Neural crest cell (in vitro differentiated cells): ENCODE data around the gene RPRD1A. TPM values are rescaled to one million over a fixed set of nuclear protein-coding genes. Genes with fewer than 3 reads are reported as not detected.
"Not testable (repeated sequence)": the region's sequence is repeated elsewhere in the genome, so short reads cannot be mapped to it uniquely, and the experiment has no call there.

Experiments
- DNase-seq: peaks from one replicate; pipeline ENCODE4 v3.0.0; 2021; ENCODE audit warnings: low read depth, mixed read lengths, low spot score
- H3K27ac Mint-ChIP-seq: one replicate; pipeline ENCODE4 v1.8.0; 2021; ENCODE audit warnings: mild to moderate bottlenecking, mixed read lengths; ENCODE audit not compliant: unreplicated experiment
- H3K27me3 Mint-ChIP-seq: 2 replicates; pipeline ENCODE4 v1.8.0; 2021; ENCODE audit warnings: low read depth, mild to moderate bottlenecking, mixed read lengths
- H3K36me3 Mint-ChIP-seq: 2 replicates; pipeline ENCODE4 v1.8.0; 2021; ENCODE audit warnings: low read depth, mild to moderate bottlenecking, mixed read lengths
- H3K4me1 Mint-ChIP-seq: 2 replicates; pipeline ENCODE4 v1.8.0; 2021; ENCODE audit warnings: mixed read lengths
- H3K4me3 Mint-ChIP-seq: one replicate; pipeline ENCODE4 v1.8.0; 2021; ENCODE audit warnings: mild to moderate bottlenecking, mixed read lengths
- H3K9me3 Mint-ChIP-seq: 2 replicates; pipeline ENCODE4 v1.8.0; 2021; ENCODE audit warnings: mixed read lengths
- total RNA-seq: library from RNA; stranded (reverse); gene quantifications from 2 replicates; pipeline ENCODE4 v1.2.1, GENCODE V29; 2021
- TF ChIP-seq, protein P1 (sequence below): fragments of 200-600 bp; sonication (generic); conservative IDR thresholded peaks from 2 replicates; pipeline ENCODE4 v1.5.0; 2021; ENCODE audit warnings: antibody characterized with exemption, mild to moderate bottlenecking

RPRD1A gene
- total RNA-seq, 1 donor from 2014 or later: 76.3 TPM

DNA sequence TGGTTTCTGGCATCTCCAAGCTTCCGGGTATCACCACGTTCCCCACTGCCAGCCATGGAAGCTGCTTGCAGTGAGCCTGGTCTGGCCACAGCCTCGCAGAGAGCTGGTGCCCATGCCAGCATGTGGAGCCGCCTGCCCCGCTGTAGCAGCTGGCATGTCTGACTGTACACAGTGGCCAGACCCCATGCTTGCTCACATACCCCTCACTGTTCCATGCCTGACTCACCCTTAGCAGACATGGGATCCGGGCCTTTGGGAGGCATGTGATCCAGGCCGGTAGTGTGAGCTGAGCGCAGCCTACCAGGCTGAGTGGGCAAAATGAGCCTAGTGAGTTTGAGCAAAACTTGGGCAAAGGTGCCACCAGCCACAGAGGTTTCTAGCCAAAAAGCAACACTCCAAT lies 18.8 kb upstream of the RPRD1A start:
- Mint-ChIP-seq H3K27ac (no peak overlapping the region), H3K36me3 (peaks cover 5% of the 10 kb centered on the region), H3K27me3 (no peaks in the 10 kb centered on the region), H3K4me3 (no peak overlapping the region), H3K4me1 (no peaks in the 10 kb centered on the region), H3K9me3 (peaks cover 3% of the 10 kb centered on the region)
- DNase-seq: no peak
- TF ChIP-seq, protein P1, sequence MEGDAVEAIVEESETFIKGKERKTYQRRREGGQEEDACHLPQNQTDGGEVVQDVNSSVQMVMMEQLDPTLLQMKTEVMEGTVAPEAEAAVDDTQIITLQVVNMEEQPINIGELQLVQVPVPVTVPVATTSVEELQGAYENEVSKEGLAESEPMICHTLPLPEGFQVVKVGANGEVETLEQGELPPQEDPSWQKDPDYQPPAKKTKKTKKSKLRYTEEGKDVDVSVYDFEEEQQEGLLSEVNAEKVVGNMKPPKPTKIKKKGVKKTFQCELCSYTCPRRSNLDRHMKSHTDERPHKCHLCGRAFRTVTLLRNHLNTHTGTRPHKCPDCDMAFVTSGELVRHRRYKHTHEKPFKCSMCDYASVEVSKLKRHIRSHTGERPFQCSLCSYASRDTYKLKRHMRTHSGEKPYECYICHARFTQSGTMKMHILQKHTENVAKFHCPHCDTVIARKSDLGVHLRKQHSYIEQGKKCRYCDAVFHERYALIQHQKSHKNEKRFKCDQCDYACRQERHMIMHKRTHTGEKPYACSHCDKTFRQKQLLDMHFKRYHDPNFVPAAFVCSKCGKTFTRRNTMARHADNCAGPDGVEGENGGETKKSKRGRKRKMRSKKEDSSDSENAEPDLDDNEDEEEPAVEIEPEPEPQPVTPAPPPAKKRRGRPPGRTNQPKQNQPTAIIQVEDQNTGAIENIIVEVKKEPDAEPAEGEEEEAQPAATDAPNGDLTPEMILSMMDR: no peak

DNA sequence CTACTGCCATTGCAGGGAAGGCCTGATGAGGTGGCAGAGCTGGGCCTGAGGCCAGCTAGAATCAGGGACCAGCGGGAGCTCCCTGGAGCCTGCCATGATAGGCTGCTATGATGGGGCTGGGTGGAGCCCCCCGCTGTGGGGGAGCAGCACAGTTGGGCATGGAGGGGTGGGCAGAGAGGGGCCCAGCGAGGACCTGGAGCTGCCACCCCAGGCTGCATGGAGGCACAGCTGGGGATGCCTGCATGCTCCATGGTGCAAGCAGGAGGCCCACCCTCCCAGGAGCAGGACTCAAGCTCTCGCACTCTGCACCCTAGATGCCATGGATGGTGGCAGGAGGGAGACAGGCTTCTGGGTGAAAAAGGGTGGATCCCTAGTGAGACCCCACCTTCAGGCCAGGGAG lies 17.8 kb upstream of the RPRD1A start:
- Mint-ChIP-seq H3K27ac (no peak overlapping the region), H3K4me1 (no peaks in the 10 kb centered on the region), H3K4me3 (no peak overlapping the region), H3K36me3 (peaks cover 8% of the 10 kb centered on the region), H3K27me3 (no peaks in the 10 kb centered on the region), H3K9me3 (peaks cover 7% of the 10 kb centered on the region)
- no peak for DNase-seq
- TF ChIP-seq, protein P1: no peak

- peaks cover 7% of the 10 kb centered on the region for H3K9me3 Mint-ChIP-seq
- H3K36me3 Mint-ChIP-seq: peaks cover 8% of the 10 kb centered on the region
- H3K27ac Mint-ChIP-seq: no peak overlapping the region
- TF ChIP-seq, protein P1: no peak
- no peaks in the 10 kb centered on the region for H3K4me1 Mint-ChIP-seq
- H3K27me3 Mint-ChIP-seq: no peaks in the 10 kb centered on the region
- no peak overlapping the region for H3K4me3 Mint-ChIP-seq
- no peak for DNase-seq
These were observed 16.4 kb upstream of the RPRD1A start for GRCh38 chr18:36083729-36084128.

DNA sequence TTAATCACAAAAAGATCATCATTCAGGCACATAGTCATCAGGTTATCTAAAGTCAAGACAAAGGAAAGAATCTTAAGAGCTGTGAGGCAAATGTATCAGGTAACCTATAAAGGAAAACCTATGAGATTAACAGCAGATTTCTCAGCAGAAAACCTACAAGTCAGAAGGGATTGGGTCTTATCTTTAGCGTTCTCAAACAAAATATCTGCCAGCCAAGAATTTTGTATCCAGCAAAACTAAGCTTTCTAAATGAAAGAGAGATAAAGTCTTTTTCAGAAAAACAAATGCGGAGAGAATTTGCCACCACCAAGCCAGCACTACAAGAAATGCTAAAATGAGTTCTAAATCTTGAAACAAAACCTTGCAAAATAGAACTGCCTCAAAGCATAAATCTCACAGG lies 13.8 kb upstream of the RPRD1A start:
- H3K36me3 Mint-ChIP-seq, H3K4me3 Mint-ChIP-seq, H3K27me3 Mint-ChIP-seq, DNase-seq, H3K4me1 Mint-ChIP-seq, H3K27ac Mint-ChIP-seq, H3K9me3 Mint-ChIP-seq: not testable (repeated sequence)

GRCh38 chr18:36078751-36079529 lies 11.6 kb upstream of the RPRD1A start:
- peaks cover 3% of the 10 kb centered on the region for H3K27me3 Mint-ChIP-seq
- H3K27ac Mint-ChIP-seq: no peak overlapping the region
- DNase-seq: no peak
- TF ChIP-seq, protein P1: no peak
- peaks cover 7% of the 10 kb centered on the region for H3K36me3 Mint-ChIP-seq
- H3K9me3 Mint-ChIP-seq: peaks cover 7% of the 10 kb centered on the region
- H3K4me1 Mint-ChIP-seq: peaks cover 4% of the 10 kb centered on the region
- no peak overlapping the region for H3K4me3 Mint-ChIP-seq

GRCh38 chr18:36077764-36078163 lies 10.4 kb upstream of the RPRD1A start:
- H3K27me3 Mint-ChIP-seq, H3K4me1 Mint-ChIP-seq, H3K4me3 Mint-ChIP-seq, H3K9me3 Mint-ChIP-seq, H3K36me3 Mint-ChIP-seq, DNase-seq, H3K27ac Mint-ChIP-seq: not testable (repeated sequence)
